SW480 (cell line): ENCODE measurements around the gene VSIG4.

Experiments used
- DNase-seq: peaks from one replicate; pipeline ENCODE4 v3.0.0-alpha.2; 2016; ENCODE audit warnings: low spot score

VSIG4 gene

DNA sequence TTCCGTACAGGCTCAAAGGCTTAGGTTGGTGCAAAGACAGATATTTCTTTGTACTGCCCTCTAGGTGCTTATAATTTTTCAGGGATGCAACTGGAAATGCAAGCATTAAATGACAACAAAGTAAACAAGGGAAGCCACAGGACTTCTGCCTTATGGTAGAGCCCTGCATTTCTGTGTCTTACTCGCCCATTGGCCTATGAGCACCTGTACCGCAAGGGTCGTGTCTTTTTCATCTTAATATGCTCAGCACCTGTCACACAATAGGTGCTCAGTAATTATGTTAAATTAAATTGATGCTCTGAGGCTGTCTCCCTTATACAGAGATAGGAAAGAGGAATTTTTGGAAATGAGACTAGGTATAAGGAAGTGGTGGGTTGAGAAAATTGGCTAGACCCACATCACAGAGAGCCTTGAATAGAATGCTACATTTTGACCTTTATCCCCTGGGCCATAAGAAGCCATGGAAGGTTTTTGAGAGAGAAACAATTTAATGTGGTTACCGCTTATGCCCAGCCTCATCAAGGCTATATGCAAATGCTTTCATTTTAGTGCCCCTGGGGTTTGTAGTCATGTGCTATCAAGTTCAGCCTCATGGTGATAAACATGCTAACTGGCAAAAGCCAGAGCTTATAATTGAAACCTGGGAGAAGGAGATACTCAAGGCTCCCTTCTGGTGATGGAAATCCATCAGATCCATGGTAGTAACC lies 16.3 kb downstream of the VSIG4 start:
- no peak for DNase-seq

GRCh38 chrX:66022632-66023384 lies 17.1 kb downstream of the VSIG4 start:
- DNase-seq, result no peak

- no peak for DNase-seq
Measured at GRCh38 chrX:66021765-66022631, 17.9 kb downstream of the VSIG4 start.

DNA sequence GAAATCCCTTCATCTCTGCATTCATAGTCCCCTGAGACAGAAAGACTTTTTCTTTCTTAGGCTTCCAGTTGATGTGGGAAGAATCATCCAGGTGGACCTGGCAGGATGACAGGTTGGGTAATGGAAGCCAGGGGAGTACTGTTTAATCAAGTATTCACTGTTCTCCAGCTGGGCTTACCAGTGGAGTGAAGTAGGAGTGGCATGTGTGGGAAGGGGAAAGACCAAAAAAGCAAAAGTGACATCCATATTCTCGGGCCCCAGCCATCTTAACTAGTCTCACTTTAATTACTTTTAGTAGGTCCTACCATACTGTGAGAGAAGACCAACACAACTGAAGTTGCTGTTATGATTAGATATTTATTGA lies 18.5 kb downstream of the VSIG4 start:
- no peak for DNase-seq

- no peak for DNase-seq
Measured at GRCh38 chrX:66020631-66021334, 19.1 kb downstream of the VSIG4 start.

- no peak for DNase-seq
Measured at GRCh38 chrX:66019974-66020373, 19.9 kb downstream of the VSIG4 start.

DNA sequence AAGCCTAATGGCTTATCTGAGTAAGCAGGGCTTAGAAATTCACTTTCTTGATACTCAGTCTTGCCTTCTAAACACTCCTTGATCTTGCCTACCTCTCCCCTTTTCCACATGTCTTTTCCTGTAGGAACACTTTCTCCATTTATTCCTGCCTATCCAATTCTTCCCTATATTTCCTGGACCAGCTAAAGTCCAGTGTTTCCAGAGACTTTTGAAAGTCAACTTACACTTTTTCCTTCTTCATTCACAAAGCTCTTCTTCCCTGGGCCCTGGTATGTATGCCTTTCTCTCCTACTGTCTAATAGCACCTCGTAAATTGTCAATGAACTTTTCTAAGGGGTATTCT lies 20.6 kb downstream of the VSIG4 start:
- DNase-seq, result no peak

- no peak for DNase-seq
Measured at GRCh38 chrX:66018585-66019309, 21.1 kb downstream of the VSIG4 start.

GRCh38 chrX:66017659-66018170 lies 22.2 kb downstream of the VSIG4 start:
- no peak for DNase-seq

- DNase-seq, result no peak
Measured at GRCh38 chrX:66016905-66017658, 22.8 kb downstream of the VSIG4 start.

DNA sequence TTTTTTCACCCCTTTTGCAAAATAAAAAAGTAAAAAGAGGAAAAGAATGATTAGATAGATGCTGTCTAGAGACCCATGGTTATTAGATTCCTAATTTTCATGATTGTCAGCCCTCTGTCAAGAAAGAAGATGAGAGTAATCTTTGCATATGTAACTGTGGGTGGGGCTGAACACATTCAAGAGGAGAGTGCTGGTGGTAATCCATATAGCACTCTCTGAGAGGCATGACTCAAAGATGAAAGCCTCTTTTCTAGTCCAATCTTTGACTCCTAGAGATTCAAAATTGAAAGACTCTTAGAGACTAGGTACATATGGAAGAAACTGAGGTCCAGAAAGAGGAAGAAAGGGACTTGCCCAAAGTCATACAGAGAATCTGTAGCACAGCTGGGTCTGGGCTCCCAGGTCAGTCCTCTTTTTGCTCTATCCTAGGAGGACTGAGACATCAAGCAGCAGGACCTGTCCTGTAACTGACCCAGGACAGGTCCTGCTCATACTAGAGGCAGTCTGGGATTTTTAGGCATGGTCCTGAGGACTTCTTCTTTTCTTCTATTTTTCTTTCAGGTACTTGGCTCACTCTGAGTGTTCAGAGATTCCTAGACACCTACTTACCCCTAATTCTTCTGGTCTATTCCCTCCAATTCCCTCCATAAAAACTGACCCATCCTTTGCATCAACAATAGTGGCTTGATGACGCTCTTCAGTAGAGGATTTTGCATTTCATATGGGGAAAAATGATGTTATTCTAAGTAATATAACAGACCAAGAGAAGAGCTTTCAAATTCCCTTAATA lies 23.8 kb downstream of the VSIG4 start:
- DNase-seq, result no peak

DNA sequence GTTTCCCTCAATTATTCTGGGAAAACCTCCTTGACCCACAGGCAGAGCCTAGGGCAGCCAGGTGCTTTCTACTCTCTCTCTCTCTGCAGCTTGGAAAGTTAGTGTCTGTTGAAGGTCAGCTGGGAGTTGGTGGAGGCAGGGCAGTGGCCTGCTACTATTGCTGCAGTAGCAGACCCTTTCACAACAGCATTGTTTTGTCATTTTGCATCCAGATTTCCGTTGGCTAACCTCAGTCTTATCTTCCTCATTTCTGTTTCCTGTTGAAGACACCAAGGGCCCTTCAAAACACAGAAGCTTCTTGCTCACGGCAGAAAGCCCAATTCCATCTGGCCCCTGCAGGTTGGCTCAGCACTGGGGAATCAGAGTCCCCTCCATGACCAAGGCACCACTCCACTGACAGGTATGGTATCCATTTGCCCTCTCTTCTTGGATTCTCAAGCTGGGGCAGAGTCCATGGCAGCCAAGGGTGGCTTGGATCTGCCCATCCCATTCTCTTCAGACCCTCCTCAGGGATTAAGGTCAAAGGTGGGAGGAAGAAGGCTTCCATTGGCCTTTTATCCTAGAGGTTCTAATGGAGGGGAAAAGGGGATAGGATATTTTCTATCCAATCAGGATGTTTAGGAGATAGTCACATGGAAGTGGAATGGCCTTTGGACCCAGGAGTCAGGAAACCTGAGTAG lies 24.6 kb downstream of the VSIG4 start:
- no peak for DNase-seq

DNA sequence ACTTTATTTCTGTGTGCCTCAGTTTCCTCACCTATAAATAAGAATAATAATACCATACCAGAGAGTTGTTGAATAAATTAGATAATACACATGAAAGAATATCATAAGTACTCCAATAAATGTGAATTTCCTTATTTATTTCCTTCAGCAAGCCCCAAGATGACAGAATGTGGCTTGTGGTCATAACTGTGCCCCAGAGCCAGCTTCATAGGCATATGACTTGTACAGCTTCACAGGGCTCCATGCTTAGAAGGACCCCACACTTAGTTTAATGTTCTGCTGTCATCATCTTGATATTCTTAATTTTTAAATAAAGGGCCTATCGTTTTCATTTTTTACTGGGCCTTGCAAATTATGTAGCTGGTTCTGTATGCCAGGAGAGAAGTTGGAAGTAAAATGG lies 25.3 kb downstream of the VSIG4 start:
- DNase-seq, result no peak

- no peak for DNase-seq
Measured at GRCh38 chrX:66014084-66014483, 25.8 kb downstream of the VSIG4 start.

DNA sequence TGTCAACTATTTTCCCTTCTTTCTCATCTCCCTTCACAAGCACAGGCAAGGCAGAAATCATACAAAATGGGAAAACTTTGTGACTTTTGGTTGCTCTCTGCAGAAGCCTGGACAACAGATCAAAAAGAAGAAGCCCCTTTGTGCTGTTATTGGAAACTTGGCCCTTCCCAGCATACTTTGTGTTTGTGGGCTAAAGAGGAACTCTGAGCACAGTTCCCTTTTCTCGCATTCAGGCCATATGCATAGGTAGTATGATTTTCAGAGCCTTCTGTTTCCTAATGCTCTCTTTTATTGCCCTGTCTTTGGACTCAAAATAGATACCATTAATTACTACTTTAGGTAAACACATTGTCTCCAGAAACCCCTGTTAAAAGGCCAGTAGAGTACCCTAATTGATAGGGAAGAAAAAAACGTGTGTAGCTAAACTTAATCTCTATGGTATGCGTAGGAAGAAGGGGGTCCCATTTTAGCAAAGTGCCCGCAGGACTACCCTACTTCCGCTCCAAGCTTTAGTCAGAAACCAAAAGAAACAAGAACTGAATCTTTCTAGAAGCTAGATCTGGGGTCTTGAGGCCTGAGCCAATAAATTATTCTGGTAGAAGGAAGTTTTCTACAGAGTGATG lies 26.6 kb downstream of the VSIG4 start:
- no peak for DNase-seq

GRCh38 chrX:66012094-66012534 lies 27.8 kb downstream of the VSIG4 start:
- no peak for DNase-seq

- DNase-seq, result no peak
Measured at GRCh38 chrX:66009231-66009845, 30.5 kb downstream of the VSIG4 start.

- DNase-seq, result no peak
Measured at GRCh38 chrX:66008328-66008970, 31.4 kb downstream of the VSIG4 start.
